GM12878 (cell line): ENCODE measurements around the gene COX18. TPM values are rescaled to one million over a fixed set of nuclear protein-coding genes. Genes with fewer than 3 reads are reported as not detected.

Experiments used
- ATAC-seq: fragments of 200-7000 bp; cut with Tn5 transposase; 3 replicates; pipeline ENCODE4 v1.9.1; 2020; ENCODE audit warnings: mild to moderate bottlenecking, moderate library complexity
- BruUV-seq: library from RNA; stranded (reverse); fragments of 400-500 nt; replicated peaks from 2 replicates; lab custom pipeline; 2021; lab: Mats Ljungman, UMichigan
- CTCF ChIA-PET: fragments of 300-600 bp; sonication (Branson Sonifier 250); formaldehyde crosslinking; extraction: SDS; loops from one replicate; lab custom pipeline; 2021; ENCODE audit warnings: inconsistent platforms; lab: Yijun Ruan, JAX
- POLR2A ChIA-PET: fragments of 350-600 bp; formaldehyde crosslinking; extraction: SDS; loops from one replicate; lab custom pipeline; 2021; ENCODE audit warnings: inconsistent platforms; lab: Charles Lee
- RAD21 ChIA-PET: fragments of 300-600 bp; sonication (Branson Sonifier 250); formaldehyde crosslinking; loops from one replicate; lab custom pipeline; 2023; ENCODE audit warnings: antibody characterized with exemption; ENCODE audit not compliant: unreplicated experiment; lab: Charles Lee
- SMC1A ChIA-PET: fragments of 300-600 bp; sonication (Branson Sonifier 250); formaldehyde crosslinking; loops from one replicate; lab custom pipeline; 2023; ENCODE audit not compliant: unreplicated experiment, uncharacterized antibody; lab: Charles Lee
- DNase-seq: peaks from one replicate; pipeline ENCODE4 v3.0.0-alpha.2; 2011; ENCODE audit warnings: low read depth, low spot score
- FAIRE-seq: peaks from 3 replicates; lab custom pipeline; 2011; peaks lifted over from hg19 to GRCh38; lab: Jason Lieb, UNC
- H2AFZ ChIP-seq: 2 replicates; pipeline ENCODE4 v1.6.0; 2011; ENCODE audit warnings: low read depth, low read length, control low read depth; ENCODE audit not compliant: control insufficient read depth
- H3K27ac ChIP-seq: 2 replicates; pipeline ENCODE4 v1.5.1; 2011; ENCODE audit warnings: control low read depth; ENCODE audit not compliant: control insufficient read depth, insufficient read depth
- H3K27me3 ChIP-seq, 2 experiments: replicated peaks in 1 of 2; 2 replicates each; pipeline versions ENCODE4 v1.6.0 to v1.6.1; 2011; ENCODE audit warnings: low read length in 1 of 2; ENCODE audit not compliant: control insufficient read depth in 2 of 2, insufficient read depth in 2 of 2
- H3K36me3 ChIP-seq, 2 experiments: 2 replicates each; pipeline ENCODE4 v1.5.1; 2011; ENCODE audit warnings: low read length in 1 of 2; ENCODE audit not compliant: control insufficient read depth in 2 of 2, insufficient read depth in 2 of 2
- H3K4me1 ChIP-seq: 2 replicates; pipeline ENCODE4 v1.6.1; 2011; ENCODE audit warnings: mild to moderate bottlenecking, low read length, moderate library complexity, mixed read lengths; ENCODE audit not compliant: control insufficient read depth, insufficient read depth
- H3K4me2 ChIP-seq: 2 replicates; pipeline ENCODE4 v1.6.0; 2011; ENCODE audit warnings: control low read depth; ENCODE audit not compliant: control insufficient read depth, insufficient read depth
- H3K4me3 ChIP-seq: fragments of 200-600 bp; sonication (generic); 2 replicates; pipeline ENCODE4 v1.5.1; 2016
- H3K79me2 ChIP-seq: 2 replicates; pipeline ENCODE4 v1.6.0; 2011; ENCODE audit warnings: low read length; ENCODE audit not compliant: control insufficient read depth, insufficient read depth
- H3K9ac ChIP-seq: 2 replicates; pipeline ENCODE4 v1.8.0; 2011; ENCODE audit warnings: low read length, control low read depth, mixed read lengths; ENCODE audit not compliant: control insufficient read depth, insufficient read depth
- H3K9me3 ChIP-seq: replicated peaks from 3 replicates; pipeline ENCODE4 v1.5.1; 2011; ENCODE audit warnings: mild to moderate bottlenecking, low read length; ENCODE audit not compliant: control insufficient read depth, insufficient read depth
- H4K20me1 ChIP-seq: 2 replicates; pipeline ENCODE4 v1.6.0; 2011; ENCODE audit not compliant: control insufficient read depth, insufficient read depth
- BHLHE40 ChIP-seq, 2 experiments: fragments of 450-650 bp in 1 of 2; IDR thresholded peaks; 2 replicates each; pipeline ENCODE4 v1.6.1; 2011 to 2017; ENCODE audit warnings: low read depth in 2 of 2, borderline replicate concordance in 1 of 2, improper control_type of control experiment in 1 of 2, low read length in 1 of 2, mild to moderate bottlenecking in 1 of 2
- BMI1 ChIP-seq: fragments of 450-650 bp; IDR thresholded peaks from 2 replicates; pipeline ENCODE4 v1.6.1; 2016; ENCODE audit warnings: mild to moderate bottlenecking, moderate library complexity, borderline replicate concordance
- IKZF2 ChIP-seq, 2 experiments: fragments of 450-650 bp; IDR thresholded peaks; 2 replicates each; pipeline ENCODE4 v1.6.1; 2017; ENCODE audit warnings: mild to moderate bottlenecking in 2 of 2, moderate library complexity in 2 of 2
- LARP7 ChIP-seq: fragments of 450-650 bp; IDR thresholded peaks from 2 replicates; pipeline ENCODE4 v1.6.1; 2017; ENCODE audit warnings: mild to moderate bottlenecking
- NBN ChIP-seq: fragments of 450-650 bp; IDR thresholded peaks from 2 replicates; pipeline ENCODE4 v1.6.1; 2016
- NFXL1 ChIP-seq: fragments of 450-650 bp; IDR thresholded peaks from 2 replicates; pipeline ENCODE4 v1.6.1; 2017; ENCODE audit warnings: antibody characterized with exemption, mild to moderate bottlenecking, borderline replicate concordance
- PAX8 ChIP-seq: fragments of 450-650 bp; IDR thresholded peaks from 2 replicates; pipeline ENCODE4 v1.6.1; 2017; ENCODE audit warnings: mild to moderate bottlenecking, moderate library complexity
- PML ChIP-seq: IDR thresholded peaks from 2 replicates; pipeline ENCODE4 v1.6.1; 2012; ENCODE audit warnings: low read length, inconsistent platforms
- SREBF1 ChIP-seq: IDR thresholded peaks from 2 replicates; pipeline ENCODE4 v1.6.1; 2012; ENCODE audit warnings: mild to moderate bottlenecking, low read length
- WGBS: methylation state at CpG from one replicate; pipeline ENCODE4 v1.1.6; 2016; ENCODE audit warnings: low lambda C conversion rate; ENCODE audit not compliant: insufficient replicate concordance, insufficient coverage; ENCODE audit errors: missing lambda C conversion rate; 5-methylcytosine and 5-hydroxymethylcytosine counted together
- in situ Hi-C: fragments of 300-500 bp; cut with MboI; formaldehyde crosslinking; loops from 9 replicates; pipeline ENCODE4 v1.14.3; 2018; ENCODE audit warnings: mixed read lengths
- intact Hi-C: fragments of 100-400 bp; cut with micrococcal nuclease; formaldehyde crosslinking; loops from one replicate; pipeline ENCODE4 v1.14.2; 2022; ENCODE audit not compliant: unreplicated experiment
- polyA plus RNA-seq, 11 experiments: library from polyadenylated mRNA; depleted of rRNA in 4 of 11; unstranded in 6 of 11; stranded (reverse) in 5 of 11; fragments of >200 nt; fragmentation: Nextera tagmentation in 4 of 11; fragmentation: Illumina TruSeq in 1 of 11; extraction: Ambion mirVana in 4 of 11; extraction: Trizol in 1 of 11; gene quantifications; 1 replicate in 1 of 11; 2 replicates in 10 of 11; pipeline versions ENCODE4 v1.2.1 to v1.2.3, GENCODE V29; 2011 to 2016; ENCODE audit warnings: inconsistent platforms in 2 of 11, missing spikeins in 2 of 11, low read depth in 1 of 11
- total RNA-seq, 4 experiments: library from RNA; depleted of rRNA in 3 of 4; stranded (reverse); fragments of >200 nt in 3 of 4; fragmentation: Illumina TruSeq in 1 of 4; extraction: Trizol in 1 of 4; gene quantifications; 2 replicates each; pipeline versions ENCODE4 v1.2.1 to v1.2.3, GENCODE V29; 2013 to 2021
- TF ChIP-seq, protein P1 (sequence below): fragments of 450-650 bp; IDR thresholded peaks from 2 replicates; pipeline ENCODE4 v1.6.1; 2018; ENCODE audit warnings: borderline replicate concordance, mild to moderate bottlenecking; ENCODE audit not compliant: partially characterized antibody

The COX18 gene
- total and polyA plus RNA-seq, 10 of the 15 experiments (the other 5 are each of a cell fraction or from before 2014, with no cell fraction given), result 7.2 to 36.4 (median 17.7) TPM

DNA sequence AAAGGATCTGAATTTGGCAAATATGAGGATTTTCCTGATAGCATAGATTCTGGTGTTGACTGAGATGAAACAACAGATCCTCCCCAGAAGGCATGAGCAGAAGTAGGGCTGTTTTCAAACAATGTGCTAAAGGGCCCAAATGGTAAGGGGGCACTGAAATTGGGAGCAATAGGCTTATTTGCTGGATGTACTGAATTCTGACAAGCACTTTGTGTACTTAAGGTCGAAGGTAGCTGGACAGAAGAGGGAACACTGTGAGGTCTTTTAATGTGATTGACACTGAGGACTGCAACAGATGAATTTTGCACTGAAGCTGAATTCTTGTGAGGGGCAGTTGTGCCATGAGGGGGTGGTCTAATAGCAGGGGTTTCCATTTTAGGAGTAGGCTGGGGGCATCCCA is 21.2 kb upstream of the COX18 start:
- Histone ChIP-seq H3K36me3 (peaks cover 8 to 23% of the 10 kb centered on the region in 2 experiments), H3K9me3 (no peaks in the 10 kb centered on the region), H3K9ac (no peak overlapping the region), H3K27me3 (no peaks in the 10 kb centered on the region), H3K27ac (no peak overlapping the region), H3K79me2 (peaks cover 2% of the 10 kb centered on the region), H4K20me1 (no peaks in the 10 kb centered on the region), H3K4me1 (no peaks in the 10 kb centered on the region), H2AFZ (no peak overlapping the region), H3K4me2 (no peak overlapping the region), H3K4me3 (no peak overlapping the region)
- in situ Hi-C loops (no loop called here), intact Hi-C loops (no loop called here)
- ChIA-PET CTCF (interaction anchor here (1.7 to 3.6 kb wide), 3 partner anchors 10 to 166 kb away, joined by 5 to 11 read pairs (median 8); partner anchors contain the start of gene COX18), SMC1A (interaction anchor here (1.5 to 2.3 kb wide), 2 partner anchors 52 to 166 kb away, joined by 3 to 10 read pairs; no protein-coding TSS in a partner anchor), POLR2A (no interaction called here), RAD21 (no interaction called here)
- no peak for TF ChIP-seq SREBF1
- no peak for TF ChIP-seq IKZF2 (IDR thresholded peaks at IDR 0.05)
- TF ChIP-seq, protein P1, sequence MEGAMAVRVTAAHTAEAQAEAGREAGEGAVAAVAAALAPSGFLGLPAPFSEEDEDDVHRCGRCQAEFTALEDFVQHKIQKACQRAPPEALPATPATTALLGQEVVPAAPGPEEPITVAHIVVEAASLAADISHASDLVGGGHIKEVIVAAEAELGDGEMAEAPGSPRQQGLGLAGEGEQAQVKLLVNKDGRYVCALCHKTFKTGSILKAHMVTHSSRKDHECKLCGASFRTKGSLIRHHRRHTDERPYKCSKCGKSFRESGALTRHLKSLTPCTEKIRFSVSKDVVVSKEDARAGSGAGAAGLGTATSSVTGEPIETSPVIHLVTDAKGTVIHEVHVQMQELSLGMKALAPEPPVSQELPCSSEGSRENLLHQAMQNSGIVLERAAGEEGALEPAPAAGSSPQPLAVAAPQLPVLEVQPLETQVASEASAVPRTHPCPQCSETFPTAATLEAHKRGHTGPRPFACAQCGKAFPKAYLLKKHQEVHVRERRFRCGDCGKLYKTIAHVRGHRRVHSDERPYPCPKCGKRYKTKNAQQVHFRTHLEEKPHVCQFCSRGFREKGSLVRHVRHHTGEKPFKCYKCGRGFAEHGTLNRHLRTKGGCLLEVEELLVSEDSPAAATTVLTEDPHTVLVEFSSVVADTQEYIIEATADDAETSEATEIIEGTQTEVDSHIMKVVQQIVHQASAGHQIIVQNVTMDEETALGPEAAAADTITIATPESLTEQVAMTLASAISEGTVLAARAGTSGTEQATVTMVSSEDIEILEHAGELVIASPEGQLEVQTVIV, result no peak
- no peak for TF ChIP-seq PML
- no peak for TF ChIP-seq NFXL1
- TF ChIP-seq BMI1, result no peak
- no peak for TF ChIP-seq LARP7
- no peak for TF ChIP-seq NBN
- TF ChIP-seq BHLHE40 (IDR thresholded peaks at IDR 0.05; ENCODE audit: borderline replicate concordance in 1 of 2, low read depth in 2 of 2, low read length in 1 of 2), result no peak
- TF ChIP-seq PAX8, result no peak
- WGBS, result 92% methylated on average over 1 of the region's 1 CpG
- TSS peak; percentile 53 for BruUV-seq
- FAIRE-seq (no peak), ATAC-seq (no peak), DNase-seq (no peak)
